AG04450 (cell line): Measurements from ENCODE around the gene LRMDA. TPM values are rescaled to one million over a fixed set of nuclear protein-coding genes. Genes with fewer than 3 reads are reported as not detected.

Source experiments
- CTCF ChIA-PET: fragments of 300-600, 350-600 bp; formaldehyde crosslinking; extraction: SDS; loops from one replicate; lab custom pipeline; 2022; ENCODE audit warnings: antibody characterized with exemption, inconsistent platforms; lab: Charles Lee
- POLR2A ChIA-PET: fragments of 350-600 bp; formaldehyde crosslinking; extraction: SDS; loops from one replicate; lab custom pipeline; 2021; ENCODE audit warnings: antibody characterized with exemption, inconsistent platforms; lab: Yijun Ruan, JAX
- DNase-seq: peaks from one replicate; pipeline ENCODE4 v3.0.0-alpha.2; 2011; ENCODE audit warnings: low read depth, low spot score
- H3K27ac ChIP-seq: one replicate; pipeline ENCODE4 v1.5.1; 2012; ENCODE audit warnings: low read depth, low read length, control low read depth
- H3K27me3 ChIP-seq: one replicate; pipeline ENCODE4 v1.6.0; 2012; ENCODE audit warnings: low read length; ENCODE audit not compliant: control insufficient read depth, insufficient read depth
- H3K4me3 ChIP-seq: 2 replicates; pipeline ENCODE4 v1.5.1; 2011; ENCODE audit warnings: mild to moderate bottlenecking, low read depth, low read length, control low read depth
- H3K9me3 ChIP-seq: 2 replicates; pipeline ENCODE4 v1.5.1; 2012; ENCODE audit warnings: low read length; ENCODE audit not compliant: control insufficient read depth, insufficient read depth
- CTCF ChIP-seq: IDR thresholded peaks from 2 replicates; pipeline ENCODE4 v1.5.1; 2011; ENCODE audit warnings: low read depth, low read length, control low read depth, inconsistent platforms
- polyA plus RNA-seq: library from polyadenylated mRNA; depleted of rRNA; stranded (reverse); fragments of >200 nt; gene quantifications from 2 replicates; pipeline ENCODE4 v1.2.3, GENCODE V29; 2011

Gene LRMDA
- polyA plus RNA-seq, 1 experiment, result 0.12 TPM

GRCh38 chr10:75552171-75552570 lies 120.7 kb downstream of the LRMDA start:
- Histone ChIP-seq H3K9me3 (no peaks in the 10 kb centered on the region), H3K4me3 (no peak overlapping the region), H3K27me3 (no peaks in the 10 kb centered on the region), H3K27ac (no peak overlapping the region)
- ChIA-PET CTCF (no interaction called here), POLR2A (no interaction called here)
- DNase-seq, result no peak
- TF ChIP-seq CTCF, result no peak

DNA sequence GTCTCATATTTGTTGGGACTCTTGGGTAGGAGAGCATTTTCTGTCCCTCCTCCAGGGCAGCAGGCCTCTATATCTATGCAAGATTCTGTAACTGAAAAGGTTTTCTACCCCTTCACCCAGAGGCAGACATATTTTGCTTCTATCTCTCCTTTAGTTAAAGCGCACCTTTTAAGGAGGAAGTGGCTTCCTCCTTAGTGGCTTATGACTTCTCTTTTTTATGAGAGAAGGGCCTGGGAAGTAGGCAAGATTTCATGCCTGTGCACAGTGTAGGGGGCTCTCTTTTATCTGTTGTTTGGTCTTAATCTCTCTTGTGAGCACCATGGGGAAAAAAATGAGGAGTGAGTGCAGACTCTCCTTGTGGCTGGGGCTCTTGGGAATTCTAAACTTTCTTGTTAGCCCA lies 122.1 kb downstream of the LRMDA start:
- POLR2A ChIA-PET, result no interaction called here
- TF ChIP-seq CTCF, result no peak
- no peak overlapping the region for H3K27ac ChIP-seq
- no peak for DNase-seq
- H3K9me3 ChIP-seq, result no peaks in the 10 kb centered on the region
- CTCF ChIA-PET, result interaction anchor here (1.0 kb wide), 1 partner anchor 13 kb away, joined by 3 read pairs; no protein-coding TSS in a partner anchor
- no peaks in the 10 kb centered on the region for H3K27me3 ChIP-seq
- no peak overlapping the region for H3K4me3 ChIP-seq

- Histone ChIP-seq H3K4me3 (no peak overlapping the region), H3K27ac (no peak overlapping the region), H3K27me3 (no peaks in the 10 kb centered on the region), H3K9me3 (no peaks in the 10 kb centered on the region)
- CTCF ChIA-PET, result no interaction called here
- no peak for DNase-seq
- POLR2A ChIA-PET, result no interaction called here
- TF ChIP-seq CTCF, result no peak
Observed at GRCh38 chr10:75555323-75555722, 123.9 kb downstream of the LRMDA start.

DNA sequence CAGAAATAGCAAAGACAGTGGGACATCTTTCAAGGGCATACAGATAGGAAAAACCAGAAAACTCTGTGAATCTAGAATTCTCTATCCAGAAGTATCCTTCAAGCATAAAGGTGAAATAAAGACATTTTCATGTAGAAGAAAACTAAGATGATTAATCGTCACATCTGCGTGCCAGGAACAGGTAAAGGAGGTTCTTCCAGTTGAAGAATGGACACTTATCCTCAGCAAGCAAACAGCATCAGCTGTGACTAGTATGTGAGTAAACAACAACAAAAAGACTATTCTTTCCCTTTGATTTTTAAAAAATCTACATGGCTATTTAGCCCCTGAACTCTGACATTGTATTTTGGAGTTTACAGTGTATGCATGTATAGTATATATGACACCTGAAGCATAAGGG lies 124.9 kb downstream of the LRMDA start:
- ChIA-PET POLR2A (no interaction called here), CTCF (no interaction called here)
- Histone ChIP-seq H3K27ac (no peak overlapping the region), H3K9me3 (no peaks in the 10 kb centered on the region), H3K27me3 (no peaks in the 10 kb centered on the region), H3K4me3 (no peak overlapping the region)
- TF ChIP-seq CTCF, result no peak
- no peak for DNase-seq

- Histone ChIP-seq H3K27me3 (no peaks in the 10 kb centered on the region), H3K4me3 (no peak overlapping the region), H3K27ac (no peak overlapping the region), H3K9me3 (peaks cover 3% of the 10 kb centered on the region; the same call in 1 of the 2 replicates)
- DNase-seq, result no peak
- POLR2A ChIA-PET, result no interaction called here
- CTCF ChIA-PET, result no interaction called here
- TF ChIP-seq CTCF, result no peak
Observed at GRCh38 chr10:75565286-75566251, 134.1 kb downstream of the LRMDA start.
